Body of pancreas (tissue), 4 donors: ENCODE measurements around the gene CHN1.

Experiments
- CTCF ChIP-seq, 7 experiments: fragments of 450-650 bp in 4 of 7; fragments of 200-600 bp in 3 of 7; sonication (generic) in 3 of 7; IDR thresholded peaks; one replicate each; pipeline ENCODE4 v1.5.1; 2016 to 2019; ENCODE audit warnings: antibody characterized with exemption in 7 of 7
- POLR2A ChIP-seq, 3 donors: fragments of 450-650 bp; IDR thresholded peaks; one replicate each; pipeline ENCODE4 v1.6.1; 2016; ENCODE audit warnings: antibody characterized with exemption in 3 of 3, mild to moderate bottlenecking in 2 of 3

GRCh38 chr2:174773215-174773614, 232.0 kb downstream of the CHN1 start:
- TF ChIP-seq CTCF (IDR thresholded peaks at IDR 0.05) (no peak), POLR2A (IDR thresholded peaks at IDR 0.05) (no peak)
